Measurements from ENCODE around the gene PRSS38.

PRSS38 gene

GRCh38 chr1:227815468-227816409, at the start of gene PRSS38:
PRSS38 (plus strand) TSS chr1:227815675; CDS start chr1:227815717, 42 bp downstream.
- no peak for DNase-seq

- peak; percentile 30 for DNase-seq
These were observed 49.4 kb upstream of the PRSS38 start for GRCh38 chr1:227766015-227766634.

- DNase-seq, result no peak
These were observed 48.7 kb upstream of the PRSS38 start for GRCh38 chr1:227766653-227767277.

GRCh38 chr1:227767401-227768124, 47.9 kb upstream of the PRSS38 start:
- no peak for DNase-seq

- DNase-seq, result no peak
These were observed 47.4 kb upstream of the PRSS38 start for GRCh38 chr1:227768125-227768439.

- DNase-seq, result no peak
These were observed 46.8 kb upstream of the PRSS38 start for GRCh38 chr1:227768640-227769039.

- no peak for DNase-seq
These were observed 46.2 kb upstream of the PRSS38 start for GRCh38 chr1:227769047-227769935.

- no peak for DNase-seq
These were observed 45.5 kb upstream of the PRSS38 start for GRCh38 chr1:227769936-227770494.

GRCh38 chr1:227770812-227771211, 44.7 kb upstream of the PRSS38 start:
- DNase-seq, result no peak

GRCh38 chr1:227771326-227771725, 44.1 kb upstream of the PRSS38 start:
- no peak for DNase-seq

GRCh38 chr1:227771771-227772170, 43.7 kb upstream of the PRSS38 start:
- no peak for DNase-seq

- DNase-seq, result no peak
These were observed 41.9 kb upstream of the PRSS38 start for GRCh38 chr1:227773558-227773957.

- no peak for DNase-seq
These were observed 41.3 kb upstream of the PRSS38 start for GRCh38 chr1:227774051-227774731.

- DNase-seq, result no peak
These were observed 40.4 kb upstream of the PRSS38 start for GRCh38 chr1:227774821-227775661.

- no peak for DNase-seq
These were observed 39.6 kb upstream of the PRSS38 start for GRCh38 chr1:227775841-227776240.

GRCh38 chr1:227776331-227776771, 39.1 kb upstream of the PRSS38 start:
- DNase-seq, result no peak

GRCh38 chr1:227777156-227777555, 38.3 kb upstream of the PRSS38 start:
- DNase-seq, result no peak

- no peak for DNase-seq
These were observed 37.8 kb upstream of the PRSS38 start for GRCh38 chr1:227777646-227778045.

GRCh38 chr1:227778401-227778947, 37.0 kb upstream of the PRSS38 start:
- DNase-seq, result no peak

GRCh38 chr1:227779021-227779441, 36.4 kb upstream of the PRSS38 start:
- DNase-seq, result no peak

Data from activated T-cell treated with anti-CD3 and anti-CD28 coated beads for 4 hours (primary cell).